Measurements from ENCODE around the gene PCP4L1. TPM values are rescaled to one million over a fixed set of nuclear protein-coding genes. Genes with fewer than 3 reads are reported as not detected.

The PCP4L1 gene
- total RNA-seq, 1 experiment from 2014 or later: 1.2 TPM

- TF ChIP-seq SMAD3 (CRISPR knock-in tag; IDR thresholded peaks at IDR 0.05; ENCODE audit: borderline replicate concordance) (no peak), ZNF512 (CRISPR knock-in tag; IDR thresholded peaks at IDR 0.05; ENCODE audit: borderline replicate concordance) (no peak), ARID4B (CRISPR knock-in tag; IDR thresholded peaks at IDR 0.05; ENCODE audit: borderline replicate concordance) (no peak), GRHL2 (CRISPR knock-in tag; IDR thresholded peaks at IDR 0.05; ENCODE audit: insufficient replicate concordance, severe bottlenecking) (no peak), USF1 (CRISPR knock-in tag; IDR thresholded peaks at IDR 0.05) (no peak), CREM (CRISPR knock-in tag; IDR thresholded peaks at IDR 0.05) (no peak), ZNF121 (CRISPR knock-in tag; IDR thresholded peaks at IDR 0.05) (no peak), ZNF138 (CRISPR knock-in tag; conservative IDR thresholded peaks at IDR 0.05) (no peak), GABPB1 (CRISPR knock-in tag; IDR thresholded peaks at IDR 0.05) (no peak)
Measured at GRCh38 chr1:161230762-161231161, 27.8 kb upstream of the PCP4L1 start (continued).

GRCh38 chr1:161233102-161233501, 25.4 kb upstream of the PCP4L1 start:
- peaks cover 6% of the 10 kb centered on the region; the same call in 1 of the 2 replicates for H3K36me3 Mint-ChIP-seq
- no peak overlapping the region for H3K4me3 Mint-ChIP-seq
- no peaks in the 10 kb centered on the region; the same call in 1 of the 2 replicates for H3K27me3 Mint-ChIP-seq (ENCODE audit: low read depth)
- ChIA-PET POLR2A (interaction anchor here (0.5 kb wide), 1 partner anchor 143 kb away, joined by 4 read pairs; no protein-coding TSS in a partner anchor), CTCF (interaction anchor here (1.7 kb wide), 1 partner anchor 73 kb away, joined by 15 read pairs; no protein-coding TSS in a partner anchor)
- TF ChIP-seq ZNF532 (CRISPR knock-in tag; IDR thresholded peaks at IDR 0.05; ENCODE audit: borderline replicate concordance): no peak
- no peak for TF ChIP-seq RORB (CRISPR knock-in tag; IDR thresholded peaks at IDR 0.05)
- TF ChIP-seq ZNF263 (CRISPR knock-in tag; IDR thresholded peaks at IDR 0.05; ENCODE audit: low read depth): no peak
- TF ChIP-seq ZNF423 (CRISPR knock-in tag; IDR thresholded peaks at IDR 0.05): no peak
- no peak for TF ChIP-seq ATF3 (CRISPR knock-in tag; conservative IDR thresholded peaks at IDR 0.05)
- TF ChIP-seq CREB1 (CRISPR knock-in tag; IDR thresholded peaks at IDR 0.05): no peak
- no peaks in the 10 kb centered on the region for H3K4me1 Mint-ChIP-seq
- no peak overlapping the region for H3K27ac Mint-ChIP-seq
- H3K9me3 Mint-ChIP-seq: no peaks in the 10 kb centered on the region
- DNase-seq (ENCODE audit: low spot score): no peak
- no peak for ATAC-seq

Measured in WTC11 (cell line).